ENCODE results near the gene TBX19. TPM values are rescaled to one million over a fixed set of nuclear protein-coding genes. Genes with fewer than 3 reads are reported as not detected.
A peak's percentile ranks its signal among the peaks of the same experiment; 100 is the strongest.

Gene TBX19
- total and polyA plus RNA-seq, 10 of the 15 experiments (the other 5 are each of a cell fraction or from before 2014, with no cell fraction given): 0.13 to 6.9 (median 1.2) TPM

DNA sequence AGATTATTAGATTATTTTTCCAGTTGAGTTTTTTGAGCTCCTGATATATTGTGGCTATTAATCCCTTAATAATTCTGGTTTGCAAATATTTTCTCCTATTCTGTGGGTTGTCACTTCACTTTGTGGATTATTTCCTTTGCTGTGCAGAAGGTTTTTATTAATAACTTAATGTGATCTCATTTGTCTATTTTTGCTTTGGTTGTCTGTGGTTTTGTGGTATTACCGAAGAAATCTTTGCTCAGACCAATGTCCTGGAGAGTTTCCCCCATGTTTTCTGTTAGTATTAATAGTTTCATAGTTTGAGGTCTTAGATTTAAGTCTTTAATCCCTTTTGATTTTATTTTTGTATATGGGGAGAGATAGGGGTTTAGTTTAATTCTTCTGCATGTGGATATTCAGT lies 7.1 kb upstream of the TBX19 start (continued):
- TF ChIP-seq, protein P1, sequence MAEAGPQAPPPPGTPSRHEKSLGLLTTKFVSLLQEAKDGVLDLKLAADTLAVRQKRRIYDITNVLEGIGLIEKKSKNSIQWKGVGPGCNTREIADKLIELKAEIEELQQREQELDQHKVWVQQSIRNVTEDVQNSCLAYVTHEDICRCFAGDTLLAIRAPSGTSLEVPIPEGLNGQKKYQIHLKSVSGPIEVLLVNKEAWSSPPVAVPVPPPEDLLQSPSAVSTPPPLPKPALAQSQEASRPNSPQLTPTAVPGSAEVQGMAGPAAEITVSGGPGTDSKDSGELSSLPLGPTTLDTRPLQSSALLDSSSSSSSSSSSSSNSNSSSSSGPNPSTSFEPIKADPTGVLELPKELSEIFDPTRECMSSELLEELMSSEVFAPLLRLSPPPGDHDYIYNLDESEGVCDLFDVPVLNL (IDR thresholded peaks at IDR 0.05; ENCODE audit: low read depth, low read length): no peak
- TF ChIP-seq ATF7 (IDR thresholded peaks at IDR 0.05; ENCODE audit: low read depth): peak; percentile 13; the same call in 1 of the 2 replicates
- peak; percentile 95 for TF ChIP-seq MEF2A (IDR thresholded peaks at IDR 0.05; ENCODE audit: insufficient read depth, low read depth, low read length)
- TF ChIP-seq ZNF24 (IDR thresholded peaks at IDR 0.05): no peak
- TF ChIP-seq NFYB (IDR thresholded peaks at IDR 0.05; ENCODE audit: insufficient read depth, low read depth, low read length): no peak
- peak; percentile 35; the same call in 1 of the 2 replicates for TF ChIP-seq CREM (IDR thresholded peaks at IDR 0.05; ENCODE audit: low read depth)
- TF ChIP-seq, protein P2, sequence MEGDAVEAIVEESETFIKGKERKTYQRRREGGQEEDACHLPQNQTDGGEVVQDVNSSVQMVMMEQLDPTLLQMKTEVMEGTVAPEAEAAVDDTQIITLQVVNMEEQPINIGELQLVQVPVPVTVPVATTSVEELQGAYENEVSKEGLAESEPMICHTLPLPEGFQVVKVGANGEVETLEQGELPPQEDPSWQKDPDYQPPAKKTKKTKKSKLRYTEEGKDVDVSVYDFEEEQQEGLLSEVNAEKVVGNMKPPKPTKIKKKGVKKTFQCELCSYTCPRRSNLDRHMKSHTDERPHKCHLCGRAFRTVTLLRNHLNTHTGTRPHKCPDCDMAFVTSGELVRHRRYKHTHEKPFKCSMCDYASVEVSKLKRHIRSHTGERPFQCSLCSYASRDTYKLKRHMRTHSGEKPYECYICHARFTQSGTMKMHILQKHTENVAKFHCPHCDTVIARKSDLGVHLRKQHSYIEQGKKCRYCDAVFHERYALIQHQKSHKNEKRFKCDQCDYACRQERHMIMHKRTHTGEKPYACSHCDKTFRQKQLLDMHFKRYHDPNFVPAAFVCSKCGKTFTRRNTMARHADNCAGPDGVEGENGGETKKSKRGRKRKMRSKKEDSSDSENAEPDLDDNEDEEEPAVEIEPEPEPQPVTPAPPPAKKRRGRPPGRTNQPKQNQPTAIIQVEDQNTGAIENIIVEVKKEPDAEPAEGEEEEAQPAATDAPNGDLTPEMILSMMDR (IDR thresholded peaks at IDR 0.05 in 2 of 3, conservative IDR thresholded peaks at IDR 0.05 in 1 of 3; ENCODE audit: control insufficient read depth in 2 of 3, extremely low read depth in 1 of 3, insufficient read depth in 1 of 3, low read depth in 3 of 3, low read length in 3 of 3): no peak
- TF ChIP-seq, protein P3, sequence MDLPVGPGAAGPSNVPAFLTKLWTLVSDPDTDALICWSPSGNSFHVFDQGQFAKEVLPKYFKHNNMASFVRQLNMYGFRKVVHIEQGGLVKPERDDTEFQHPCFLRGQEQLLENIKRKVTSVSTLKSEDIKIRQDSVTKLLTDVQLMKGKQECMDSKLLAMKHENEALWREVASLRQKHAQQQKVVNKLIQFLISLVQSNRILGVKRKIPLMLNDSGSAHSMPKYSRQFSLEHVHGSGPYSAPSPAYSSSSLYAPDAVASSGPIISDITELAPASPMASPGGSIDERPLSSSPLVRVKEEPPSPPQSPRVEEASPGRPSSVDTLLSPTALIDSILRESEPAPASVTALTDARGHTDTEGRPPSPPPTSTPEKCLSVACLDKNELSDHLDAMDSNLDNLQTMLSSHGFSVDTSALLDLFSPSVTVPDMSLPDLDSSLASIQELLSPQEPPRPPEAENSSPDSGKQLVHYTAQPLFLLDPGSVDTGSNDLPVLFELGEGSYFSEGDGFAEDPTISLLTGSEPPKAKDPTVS (IDR thresholded peaks at IDR 0.05; ENCODE audit: low read depth, low read length): no peak
- TF ChIP-seq IKZF1 (conservative IDR thresholded peaks at IDR 0.05): no peak
- TF ChIP-seq SMAD5 (IDR thresholded peaks at IDR 0.05; ENCODE audit: low read depth): no peak
- TF ChIP-seq, protein P4, sequence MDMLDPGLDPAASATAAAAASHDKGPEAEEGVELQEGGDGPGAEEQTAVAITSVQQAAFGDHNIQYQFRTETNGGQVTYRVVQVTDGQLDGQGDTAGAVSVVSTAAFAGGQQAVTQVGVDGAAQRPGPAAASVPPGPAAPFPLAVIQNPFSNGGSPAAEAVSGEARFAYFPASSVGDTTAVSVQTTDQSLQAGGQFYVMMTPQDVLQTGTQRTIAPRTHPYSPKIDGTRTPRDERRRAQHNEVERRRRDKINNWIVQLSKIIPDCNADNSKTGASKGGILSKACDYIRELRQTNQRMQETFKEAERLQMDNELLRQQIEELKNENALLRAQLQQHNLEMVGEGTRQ (IDR thresholded peaks at IDR 0.05; ENCODE audit: borderline replicate concordance, low read depth, low read length): no peak
- TF ChIP-seq CREB1 (IDR thresholded peaks at IDR 0.05; ENCODE audit: low read depth): no peak
- TF ChIP-seq CBFB (IDR thresholded peaks at IDR 0.05; ENCODE audit: low read depth): peak; percentile 90
- TF ChIP-seq EZH2 (IDR thresholded peaks at IDR 0.05; ENCODE audit: borderline replicate concordance, control insufficient read depth, low read depth, low read length): no peak
- TF ChIP-seq, protein P5, sequence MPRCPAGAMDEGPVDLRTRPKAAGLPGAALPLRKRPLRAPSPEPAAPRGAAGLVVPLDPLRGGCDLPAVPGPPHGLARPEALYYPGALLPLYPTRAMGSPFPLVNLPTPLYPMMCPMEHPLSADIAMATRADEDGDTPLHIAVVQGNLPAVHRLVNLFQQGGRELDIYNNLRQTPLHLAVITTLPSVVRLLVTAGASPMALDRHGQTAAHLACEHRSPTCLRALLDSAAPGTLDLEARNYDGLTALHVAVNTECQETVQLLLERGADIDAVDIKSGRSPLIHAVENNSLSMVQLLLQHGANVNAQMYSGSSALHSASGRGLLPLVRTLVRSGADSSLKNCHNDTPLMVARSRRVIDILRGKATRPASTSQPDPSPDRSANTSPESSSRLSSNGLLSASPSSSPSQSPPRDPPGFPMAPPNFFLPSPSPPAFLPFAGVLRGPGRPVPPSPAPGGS (IDR thresholded peaks at IDR 0.05; ENCODE audit: borderline replicate concordance, insufficient read depth, low read depth, low read length, poor library complexity, severe bottlenecking): no peak
- TF ChIP-seq, protein P6, sequence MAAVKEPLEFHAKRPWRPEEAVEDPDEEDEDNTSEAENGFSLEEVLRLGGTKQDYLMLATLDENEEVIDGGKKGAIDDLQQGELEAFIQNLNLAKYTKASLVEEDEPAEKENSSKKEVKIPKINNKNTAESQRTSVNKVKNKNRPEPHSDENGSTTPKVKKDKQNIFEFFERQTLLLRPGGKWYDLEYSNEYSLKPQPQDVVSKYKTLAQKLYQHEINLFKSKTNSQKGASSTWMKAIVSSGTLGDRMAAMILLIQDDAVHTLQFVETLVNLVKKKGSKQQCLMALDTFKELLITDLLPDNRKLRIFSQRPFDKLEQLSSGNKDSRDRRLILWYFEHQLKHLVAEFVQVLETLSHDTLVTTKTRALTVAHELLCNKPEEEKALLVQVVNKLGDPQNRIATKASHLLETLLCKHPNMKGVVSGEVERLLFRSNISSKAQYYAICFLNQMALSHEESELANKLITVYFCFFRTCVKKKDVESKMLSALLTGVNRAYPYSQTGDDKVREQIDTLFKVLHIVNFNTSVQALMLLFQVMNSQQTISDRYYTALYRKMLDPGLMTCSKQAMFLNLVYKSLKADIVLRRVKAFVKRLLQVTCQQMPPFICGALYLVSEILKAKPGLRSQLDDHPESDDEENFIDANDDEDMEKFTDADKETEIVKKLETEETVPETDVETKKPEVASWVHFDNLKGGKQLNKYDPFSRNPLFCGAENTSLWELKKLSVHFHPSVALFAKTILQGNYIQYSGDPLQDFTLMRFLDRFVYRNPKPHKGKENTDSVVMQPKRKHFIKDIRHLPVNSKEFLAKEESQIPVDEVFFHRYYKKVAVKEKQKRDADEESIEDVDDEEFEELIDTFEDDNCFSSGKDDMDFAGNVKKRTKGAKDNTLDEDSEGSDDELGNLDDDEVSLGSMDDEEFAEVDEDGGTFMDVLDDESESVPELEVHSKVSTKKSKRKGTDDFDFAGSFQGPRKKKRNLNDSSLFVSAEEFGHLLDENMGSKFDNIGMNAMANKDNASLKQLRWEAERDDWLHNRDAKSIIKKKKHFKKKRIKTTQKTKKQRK (IDR thresholded peaks at IDR 0.05; ENCODE audit: low read depth, low read length): no peak
- no peak for TF ChIP-seq POU2F2 (IDR thresholded peaks at IDR 0.05; ENCODE audit: borderline replicate concordance, low read depth, low read length)
- TF ChIP-seq, protein P7, sequence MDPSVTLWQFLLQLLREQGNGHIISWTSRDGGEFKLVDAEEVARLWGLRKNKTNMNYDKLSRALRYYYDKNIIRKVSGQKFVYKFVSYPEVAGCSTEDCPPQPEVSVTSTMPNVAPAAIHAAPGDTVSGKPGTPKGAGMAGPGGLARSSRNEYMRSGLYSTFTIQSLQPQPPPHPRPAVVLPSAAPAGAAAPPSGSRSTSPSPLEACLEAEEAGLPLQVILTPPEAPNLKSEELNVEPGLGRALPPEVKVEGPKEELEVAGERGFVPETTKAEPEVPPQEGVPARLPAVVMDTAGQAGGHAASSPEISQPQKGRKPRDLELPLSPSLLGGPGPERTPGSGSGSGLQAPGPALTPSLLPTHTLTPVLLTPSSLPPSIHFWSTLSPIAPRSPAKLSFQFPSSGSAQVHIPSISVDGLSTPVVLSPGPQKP (IDR thresholded peaks at IDR 0.05; ENCODE audit: low read depth, low read length): no peak
- peak; percentile 46 for TF ChIP-seq JUNB (IDR thresholded peaks at IDR 0.05)
